DMS153 treated with DMSO at 0.1 percent for 48 hours (cell line): ENCODE measurements around the gene NIM1K.
"Not testable (repeated sequence)": the region's sequence is repeated elsewhere in the genome, so short reads cannot be mapped to it uniquely, and the experiment has no call there.

ENCODE experiments used
- DNase-seq: peaks from one replicate; lab custom pipeline; 2025; ENCODE audit not compliant: unreplicated experiment; lab: John Stamatoyannopoulos, UW

NIM1K gene

GRCh38 chr5:43279548-43280274, 87.7 kb downstream of the NIM1K start:
- DNase-seq, result no peak

GRCh38 chr5:43281840-43282658, 90.0 kb downstream of the NIM1K start:
- no peak for DNase-seq

- DNase-seq, result no peak
Observed at GRCh38 chr5:43286623-43287022, 94.6 kb downstream of the NIM1K start.

- DNase-seq, result no peak
Observed at GRCh38 chr5:43287493-43287892, 95.5 kb downstream of the NIM1K start.

GRCh38 chr5:43288269-43288831, 96.3 kb downstream of the NIM1K start:
- DNase-seq, result no peak

GRCh38 chr5:43290726-43291125, 98.7 kb downstream of the NIM1K start:
- DNase-seq, result no peak

- DNase-seq, result no peak
Observed at GRCh38 chr5:43294226-43294625, 102.2 kb downstream of the NIM1K start.

GRCh38 chr5:43295202-43295601, 103.2 kb downstream of the NIM1K start:
- DNase-seq, result no peak

GRCh38 chr5:43296835-43297234, 104.8 kb downstream of the NIM1K start:
- no peak for DNase-seq

GRCh38 chr5:43298443-43298842, 106.4 kb downstream of the NIM1K start:
- no peak for DNase-seq

- no peak for DNase-seq
Observed at GRCh38 chr5:43300112-43300511, 108.1 kb downstream of the NIM1K start.

GRCh38 chr5:43301653-43302091, 109.6 kb downstream of the NIM1K start:
- DNase-seq, result no peak

GRCh38 chr5:43302481-43302880, 110.5 kb downstream of the NIM1K start:
- DNase-seq, result no peak

- no peak for DNase-seq
Observed at GRCh38 chr5:43303242-43303641, 111.2 kb downstream of the NIM1K start.

GRCh38 chr5:43304525-43304924, 112.5 kb downstream of the NIM1K start:
- no peak for DNase-seq

- peak; percentile 32 for DNase-seq
Observed at GRCh38 chr5:43305948-43306565, 114.0 kb downstream of the NIM1K start.

- not testable (repeated sequence) for DNase-seq
Observed at GRCh38 chr5:43306954-43307353, 114.9 kb downstream of the NIM1K start.

GRCh38 chr5:43309122-43309521, 117.1 kb downstream of the NIM1K start:
- DNase-seq, result no peak

GRCh38 chr5:43309637-43310036, 117.6 kb downstream of the NIM1K start:
- no peak for DNase-seq

GRCh38 chr5:43312076-43312661, 120.1 kb downstream of the NIM1K start:
- no peak for DNase-seq

- DNase-seq, result no peak
Observed at GRCh38 chr5:43312699-43313034, 120.6 kb downstream of the NIM1K start.
